DND-41 (cell line): ENCODE results near the gene CPXM2.

Experiments used
- CTCF ChIP-seq: IDR thresholded peaks from 2 replicates; pipeline ENCODE4 v1.5.1; 2012; ENCODE audit warnings: borderline replicate concordance, low read length, moderate library complexity, mild to moderate bottlenecking; ENCODE audit not compliant: poor library complexity, severe bottlenecking; ENCODE audit errors: extremely low read depth
- EZH2 ChIP-seq: IDR thresholded peaks from 3 replicates; pipeline ENCODE4 v1.6.1; 2012; ENCODE audit warnings: borderline replicate concordance, low read depth, mild to moderate bottlenecking, moderate library complexity, low read length, inconsistent platforms; ENCODE audit not compliant: severe bottlenecking

GRCh38 chr10:123777881-123778280, 113.7 kb downstream of the CPXM2 start:
- TF ChIP-seq CTCF (no peak), EZH2 (no peak)
